ENCODE results near the gene C22orf39. TPM values are rescaled to one million over a fixed set of nuclear protein-coding genes. Genes with fewer than 3 reads are reported as not detected.

The C22orf39 gene
- total and polyA plus RNA-seq, 2 donors (not counting 1 experiment from before 2014, with no cell fraction given) = 37.7 to 47.2 TPM

GRCh38 chr22:19455585-19456370 is 8.3 kb upstream of the C22orf39 start:
- H3K27ac ChIP-seq (ENCODE audit: low read length in 2 of 2) = no peak overlapping the region
- H3K9ac ChIP-seq (ENCODE audit: low read length) = no peak overlapping the region
- DNase-seq (no peak), ATAC-seq (ENCODE audit: low read depth) (no peak)
- 86% methylated on average over 2 of the region's 4 CpGs for WGBS (ENCODE audit: insufficient coverage)
- H2AFZ ChIP-seq (ENCODE audit: insufficient read depth, low read depth, low read length, poor library complexity, severe bottlenecking) = no peak overlapping the region
- H3K27me3 ChIP-seq (replicated peaks in 1 of 4; ENCODE audit: control extremely low read depth in 1 of 4, control insufficient read depth in 3 of 4, insufficient read depth in 4 of 4, low read length in 3 of 4) = no peaks in the 10 kb centered on the region
- H3K27me3 Mint-ChIP-seq = no peaks in the 10 kb centered on the region
- H3K4me3 Mint-ChIP-seq = no peak overlapping the region
- no peaks in the 10 kb centered on the region for H4K20me1 ChIP-seq (ENCODE audit: control insufficient read depth, insufficient read depth, low read length, poor library complexity, severe bottlenecking)
- H3K4me2 ChIP-seq (replicated peaks; ENCODE audit: low read depth, low read length, poor library complexity, severe bottlenecking) = no peak overlapping the region
- H3K4me1 Mint-ChIP-seq = no peaks in the 10 kb centered on the region
- H3K79me2 ChIP-seq (ENCODE audit: control insufficient read depth, insufficient read depth, low read length) = no peaks in the 10 kb centered on the region
- TF ChIP-seq CTCF (IDR thresholded peaks at IDR 0.05) (no peak), EZH2 (IDR thresholded peaks at IDR 0.05; ENCODE audit: borderline replicate concordance, insufficient read depth, low read depth, low read length, poor library complexity, severe bottlenecking) (no peak)
- no peaks in the 10 kb centered on the region for H3K9me3 ChIP-seq (ENCODE audit: control extremely low read depth in 1 of 3, control insufficient read depth in 2 of 3, insufficient read depth in 1 of 3, low read length in 2 of 3)
- POLR2A ChIA-PET = no interaction called here
- no peak overlapping the region for H3K27ac Mint-ChIP-seq
- H3K4me3 ChIP-seq (ENCODE audit: control extremely low read depth in 1 of 5, extremely low read depth in 1 of 5, insufficient read depth in 1 of 5, low read depth in 2 of 5, low read length in 4 of 5) = no peak overlapping the region
- H3K9me3 Mint-ChIP-seq (ENCODE audit: insufficient read depth) = no peaks in the 10 kb centered on the region
- CTCF ChIA-PET = no interaction called here
- H3K36me3 ChIP-seq (replicated peaks in 1 of 2; ENCODE audit: control extremely low read depth in 1 of 2, control insufficient read depth in 1 of 2, extremely low read depth in 1 of 2, insufficient read depth in 2 of 2, low read length in 1 of 2) = peaks cover 0 to 75% of the 10 kb centered on the region in 2 experiments
- intact Hi-C loops (cut with micrococcal nuclease) = no loop called here
- no peaks in the 10 kb centered on the region for H3K4me1 ChIP-seq (ENCODE audit: control insufficient read depth in 2 of 2, insufficient read depth in 2 of 2, low read length in 2 of 2)

GRCh38 chr22:19455033-19455432 is 7.5 kb upstream of the C22orf39 start:
- no peak for TF ChIP-seq CTCF (IDR thresholded peaks at IDR 0.05)
- no peak for TF ChIP-seq EZH2 (IDR thresholded peaks at IDR 0.05; ENCODE audit: borderline replicate concordance, insufficient read depth, low read depth, low read length, poor library complexity, severe bottlenecking)
- H4K20me1 ChIP-seq (ENCODE audit: control insufficient read depth, insufficient read depth, low read length, poor library complexity, severe bottlenecking) = no peaks in the 10 kb centered on the region
- no peaks in the 10 kb centered on the region for H3K79me2 ChIP-seq (ENCODE audit: control insufficient read depth, insufficient read depth, low read length)
- no peak overlapping the region for H3K4me3 ChIP-seq (ENCODE audit: control extremely low read depth in 1 of 5, extremely low read depth in 1 of 5, insufficient read depth in 1 of 5, low read depth in 2 of 5, low read length in 4 of 5)
- DNase-seq = no peak
- H2AFZ ChIP-seq (ENCODE audit: insufficient read depth, low read depth, low read length, poor library complexity, severe bottlenecking) = no peak overlapping the region
- H3K9me3 ChIP-seq (ENCODE audit: control extremely low read depth in 1 of 3, control insufficient read depth in 2 of 3, insufficient read depth in 1 of 3, low read length in 2 of 3) = no peaks in the 10 kb centered on the region
- no peaks in the 10 kb centered on the region for H3K27me3 ChIP-seq (replicated peaks in 1 of 4; ENCODE audit: control extremely low read depth in 1 of 4, control insufficient read depth in 3 of 4, insufficient read depth in 4 of 4, low read length in 3 of 4)
- peaks cover 0 to 79% of the 10 kb centered on the region in 2 experiments for H3K36me3 ChIP-seq (replicated peaks in 1 of 2; ENCODE audit: control extremely low read depth in 1 of 2, control insufficient read depth in 1 of 2, extremely low read depth in 1 of 2, insufficient read depth in 2 of 2, low read length in 1 of 2)
- no peaks in the 10 kb centered on the region for H3K4me1 ChIP-seq (ENCODE audit: control insufficient read depth in 2 of 2, insufficient read depth in 2 of 2, low read length in 2 of 2)
- no peak for ATAC-seq (ENCODE audit: low read depth)
- WGBS (ENCODE audit: insufficient coverage) = 100% methylated on average over 2 of the region's 2 CpGs
- intact Hi-C loops (cut with micrococcal nuclease) = no loop called here
- no peak overlapping the region for H3K27ac ChIP-seq (ENCODE audit: low read length in 2 of 2)
- H3K4me2 ChIP-seq (replicated peaks; ENCODE audit: low read depth, low read length, poor library complexity, severe bottlenecking) = no peak overlapping the region
- ChIA-PET POLR2A (no interaction called here), CTCF (no interaction called here)
- Mint-ChIP-seq H3K4me1 (no peaks in the 10 kb centered on the region), H3K4me3 (no peak overlapping the region), H3K27ac (no peak overlapping the region), H3K27me3 (no peaks in the 10 kb centered on the region), H3K9me3 (ENCODE audit: insufficient read depth) (no peaks in the 10 kb centered on the region)
- H3K9ac ChIP-seq (ENCODE audit: low read length) = no peak overlapping the region

All from B cell (primary cell).